ENCODE data around the gene GDPD1.

DNA sequence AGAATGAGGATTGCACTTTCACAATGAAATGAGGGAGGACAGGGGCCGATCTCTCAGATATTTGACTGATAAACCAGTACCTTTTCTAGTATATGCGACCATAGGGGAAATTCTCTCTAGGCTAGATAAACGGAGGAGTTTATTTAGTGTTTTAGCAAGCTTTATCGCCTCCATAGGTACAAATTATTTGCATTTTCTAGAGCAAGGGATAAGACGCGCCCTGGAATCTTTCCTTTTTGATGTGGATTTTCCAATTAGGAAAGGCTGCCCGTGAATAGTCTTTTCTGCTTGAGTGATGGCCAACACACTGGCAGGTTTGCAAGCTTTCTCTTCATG lies 351 bp upstream of the GDPD1 start:
- TF ChIP-seq, protein P1, sequence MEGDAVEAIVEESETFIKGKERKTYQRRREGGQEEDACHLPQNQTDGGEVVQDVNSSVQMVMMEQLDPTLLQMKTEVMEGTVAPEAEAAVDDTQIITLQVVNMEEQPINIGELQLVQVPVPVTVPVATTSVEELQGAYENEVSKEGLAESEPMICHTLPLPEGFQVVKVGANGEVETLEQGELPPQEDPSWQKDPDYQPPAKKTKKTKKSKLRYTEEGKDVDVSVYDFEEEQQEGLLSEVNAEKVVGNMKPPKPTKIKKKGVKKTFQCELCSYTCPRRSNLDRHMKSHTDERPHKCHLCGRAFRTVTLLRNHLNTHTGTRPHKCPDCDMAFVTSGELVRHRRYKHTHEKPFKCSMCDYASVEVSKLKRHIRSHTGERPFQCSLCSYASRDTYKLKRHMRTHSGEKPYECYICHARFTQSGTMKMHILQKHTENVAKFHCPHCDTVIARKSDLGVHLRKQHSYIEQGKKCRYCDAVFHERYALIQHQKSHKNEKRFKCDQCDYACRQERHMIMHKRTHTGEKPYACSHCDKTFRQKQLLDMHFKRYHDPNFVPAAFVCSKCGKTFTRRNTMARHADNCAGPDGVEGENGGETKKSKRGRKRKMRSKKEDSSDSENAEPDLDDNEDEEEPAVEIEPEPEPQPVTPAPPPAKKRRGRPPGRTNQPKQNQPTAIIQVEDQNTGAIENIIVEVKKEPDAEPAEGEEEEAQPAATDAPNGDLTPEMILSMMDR (IDR thresholded peaks at IDR 0.05; ENCODE audit: poor library complexity, severe bottlenecking), result no peak
- TF ChIP-seq EP300 (conservative IDR thresholded peaks at IDR 0.05; ENCODE audit: poor library complexity, severe bottlenecking) (no peak), EZH2 (IDR thresholded peaks at IDR 0.05; ENCODE audit: borderline replicate concordance, insufficient read depth, low read length, poor library complexity, severe bottlenecking) (no peak), SMC3 (conservative IDR thresholded peaks at IDR 0.05; ENCODE audit: poor library complexity) (no peak), TAF1 (IDR thresholded peaks at IDR 0.05; ENCODE audit: low read depth) (no peak), MXI1 (conservative IDR thresholded peaks at IDR 0.05; ENCODE audit: poor library complexity, severe bottlenecking) (no peak), POLR2AphosphoS5 (IDR thresholded peaks at IDR 0.05) (no peak), RAD21 (conservative IDR thresholded peaks at IDR 0.05) (no peak)
- TF ChIP-seq, protein P2, sequence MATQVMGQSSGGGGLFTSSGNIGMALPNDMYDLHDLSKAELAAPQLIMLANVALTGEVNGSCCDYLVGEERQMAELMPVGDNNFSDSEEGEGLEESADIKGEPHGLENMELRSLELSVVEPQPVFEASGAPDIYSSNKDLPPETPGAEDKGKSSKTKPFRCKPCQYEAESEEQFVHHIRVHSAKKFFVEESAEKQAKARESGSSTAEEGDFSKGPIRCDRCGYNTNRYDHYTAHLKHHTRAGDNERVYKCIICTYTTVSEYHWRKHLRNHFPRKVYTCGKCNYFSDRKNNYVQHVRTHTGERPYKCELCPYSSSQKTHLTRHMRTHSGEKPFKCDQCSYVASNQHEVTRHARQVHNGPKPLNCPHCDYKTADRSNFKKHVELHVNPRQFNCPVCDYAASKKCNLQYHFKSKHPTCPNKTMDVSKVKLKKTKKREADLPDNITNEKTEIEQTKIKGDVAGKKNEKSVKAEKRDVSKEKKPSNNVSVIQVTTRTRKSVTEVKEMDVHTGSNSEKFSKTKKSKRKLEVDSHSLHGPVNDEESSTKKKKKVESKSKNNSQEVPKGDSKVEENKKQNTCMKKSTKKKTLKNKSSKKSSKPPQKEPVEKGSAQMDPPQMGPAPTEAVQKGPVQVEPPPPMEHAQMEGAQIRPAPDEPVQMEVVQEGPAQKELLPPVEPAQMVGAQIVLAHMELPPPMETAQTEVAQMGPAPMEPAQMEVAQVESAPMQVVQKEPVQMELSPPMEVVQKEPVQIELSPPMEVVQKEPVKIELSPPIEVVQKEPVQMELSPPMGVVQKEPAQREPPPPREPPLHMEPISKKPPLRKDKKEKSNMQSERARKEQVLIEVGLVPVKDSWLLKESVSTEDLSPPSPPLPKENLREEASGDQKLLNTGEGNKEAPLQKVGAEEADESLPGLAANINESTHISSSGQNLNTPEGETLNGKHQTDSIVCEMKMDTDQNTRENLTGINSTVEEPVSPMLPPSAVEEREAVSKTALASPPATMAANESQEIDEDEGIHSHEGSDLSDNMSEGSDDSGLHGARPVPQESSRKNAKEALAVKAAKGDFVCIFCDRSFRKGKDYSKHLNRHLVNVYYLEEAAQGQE (IDR thresholded peaks at IDR 0.05; ENCODE audit: borderline replicate concordance), result no peak

All from neural cell (in vitro differentiated cells).